Smooth muscle cell (in vitro differentiated cells): ENCODE results near the gene IL17RC. TPM values are rescaled to one million over a fixed set of nuclear protein-coding genes. Genes with fewer than 3 reads are reported as not detected.

Source experiments
- DNase-seq: peaks from one replicate; lab custom pipeline; 2025; ENCODE audit not compliant: unreplicated experiment; lab: John Stamatoyannopoulos, UW
- H2AFZ ChIP-seq: fragments of 200-600 bp; sonication (generic); 2 replicates; pipeline ENCODE4 v1.6.0; 2016; ENCODE audit warnings: antibody characterized with exemption, low read depth, mild to moderate bottlenecking
- H3F3A ChIP-seq: fragments of 200-600 bp; sonication (generic); 2 replicates; pipeline ENCODE4 v1.6.0; 2017; ENCODE audit warnings: antibody characterized with exemption, low read depth
- H3K27ac ChIP-seq: fragments of 200-600 bp; sonication (generic); 2 replicates; pipeline ENCODE4 v1.5.1; 2016; ENCODE audit warnings: low read depth, mild to moderate bottlenecking
- H3K27me3 ChIP-seq: fragments of 200-600 bp; sonication (generic); 2 replicates; pipeline ENCODE4 v1.6.1; 2016; ENCODE audit warnings: low read depth, mild to moderate bottlenecking
- H3K36me3 ChIP-seq: fragments of 200-600 bp; sonication (generic); 2 replicates; pipeline ENCODE4 v1.5.1; 2016; ENCODE audit warnings: low read depth
- H3K4me1 ChIP-seq: fragments of 200-600 bp; sonication (generic); 2 replicates; pipeline ENCODE4 v1.5.1; 2016; ENCODE audit warnings: low read depth
- H3K4me2 ChIP-seq: fragments of 200-600 bp; sonication (generic); 2 replicates; pipeline ENCODE4 v1.6.0; 2016; ENCODE audit warnings: mild to moderate bottlenecking
- H3K4me3 ChIP-seq: fragments of 200-600 bp; sonication (generic); 2 replicates; pipeline ENCODE4 v1.5.1; 2016; ENCODE audit warnings: mild to moderate bottlenecking
- H3K79me2 ChIP-seq: fragments of 200-600 bp; sonication (generic); 2 replicates; pipeline ENCODE4 v1.6.0; 2016; ENCODE audit warnings: low read depth, mild to moderate bottlenecking
- H3K9ac ChIP-seq: fragments of 200-600 bp; sonication (generic); 2 replicates; pipeline ENCODE4 v1.6.0; 2016; ENCODE audit warnings: low read depth
- H3K9me3 ChIP-seq: fragments of 200-600 bp; sonication (generic); replicated peaks from 2 replicates; pipeline ENCODE4 v1.5.1; 2016; ENCODE audit warnings: low read depth
- H4K20me1 ChIP-seq: fragments of 200-600 bp; sonication (generic); 2 replicates; pipeline ENCODE4 v1.6.0; 2016; ENCODE audit warnings: low read depth
- CTCF ChIP-seq: fragments of 200-600 bp; sonication (generic); IDR thresholded peaks from 2 replicates; pipeline ENCODE4 v1.5.1; 2017; ENCODE audit warnings: borderline replicate concordance, mild to moderate bottlenecking, antibody characterized with exemption; ENCODE audit not compliant: insufficient read depth, poor library complexity, severe bottlenecking
- WGBS: methylation state at CpG from one replicate; pipeline ENCODE4 v1.1.7; 2016; ENCODE audit warnings: low lambda C conversion rate; 5-methylcytosine and 5-hydroxymethylcytosine counted together
- polyA plus RNA-seq: library from polyadenylated mRNA; unstranded; fragments of >200 nt; fragmentation: Nextera tagmentation; extraction: Ambion mirVana; gene quantifications from 2 replicates; pipeline ENCODE4 v1.2.1, GENCODE V29; 2016
- total RNA-seq: library from RNA; depleted of rRNA; stranded (reverse); fragments of >200 nt; gene quantifications from 2 replicates; pipeline ENCODE4 v1.2.3, GENCODE V29; 2014

The IL17RC gene
- total and polyA plus RNA-seq, 2 experiments from 2014 or later = 36.7 to 37.3 TPM

- H3K4me3 ChIP-seq = no peak within 1 kb of the TSS
- H3K4me2 ChIP-seq = no peak within 1 kb of the TSS
- H3K36me3 ChIP-seq = no peaks in the 10 kb centered on the region
- no peaks in the 10 kb centered on the region for H3K79me2 ChIP-seq
- peaks cover 14% of the 10 kb centered on the region for H3F3A ChIP-seq
- WGBS = 89% methylated on average over 7 of the region's 7 CpGs
- no peak within 1 kb of the TSS for H2AFZ ChIP-seq
- H3K9me3 ChIP-seq = no peaks in the 10 kb centered on the region
- TF ChIP-seq CTCF = no peak
- H3K27me3 ChIP-seq = no peaks in the 10 kb centered on the region
- peaks cover 6% of the 10 kb centered on the region for H3K4me1 ChIP-seq
- DNase-seq = no peak
- no peak within 1 kb of the TSS for H3K9ac ChIP-seq
- H3K27ac ChIP-seq = no peak within 1 kb of the TSS
- H4K20me1 ChIP-seq = no peaks in the 10 kb centered on the region
These were observed 36.9 kb upstream of the IL17RC start, which contains the start of gene CIDEC for GRCh38 chr3:9879830-9880549. CIDEC (minus strand) TSS chr3:9880253; CDS start chr3:9878486, 1,767 bp downstream.

GRCh38 chr3:9881441-9881840 lies 35.5 kb upstream of the IL17RC start:
- Histone ChIP-seq H3F3A (peaks cover 20% of the 10 kb centered on the region), H4K20me1 (no peaks in the 10 kb centered on the region), H3K27ac (no peak overlapping the region), H3K4me3 (no peak overlapping the region), H3K4me1 (peaks cover 6% of the 10 kb centered on the region), H3K9me3 (no peaks in the 10 kb centered on the region), H3K4me2 (no peak overlapping the region), H3K79me2 (no peaks in the 10 kb centered on the region), H3K36me3 (no peaks in the 10 kb centered on the region), H3K27me3 (no peaks in the 10 kb centered on the region), H3K9ac (no peak overlapping the region), H2AFZ (no peak overlapping the region)
- WGBS = 93% methylated on average over 1 of the region's 1 CpG
- TF ChIP-seq CTCF = no peak
- no peak for DNase-seq

GRCh38 chr3:9883706-9884554 lies 33.0 kb upstream of the IL17RC start:
- no peaks in the 10 kb centered on the region for H3K79me2 ChIP-seq
- H3K4me1 ChIP-seq = peaks cover 6% of the 10 kb centered on the region
- DNase-seq = no peak
- no peak overlapping the region for H2AFZ ChIP-seq
- H3K27me3 ChIP-seq = no peaks in the 10 kb centered on the region
- no peaks in the 10 kb centered on the region for H4K20me1 ChIP-seq
- TF ChIP-seq CTCF = no peak
- WGBS = 22% methylated on average over 7 of the region's 7 CpGs
- H3K4me3 ChIP-seq = no peak overlapping the region
- H3K27ac ChIP-seq = peak overlapping the region; percentile 96
- H3K9me3 ChIP-seq = no peaks in the 10 kb centered on the region
- peak overlapping the region; percentile 74 for H3K4me2 ChIP-seq
- no peaks in the 10 kb centered on the region for H3K36me3 ChIP-seq
- H3F3A ChIP-seq = peaks cover 20% of the 10 kb centered on the region
- peak overlapping the region; percentile 51 for H3K9ac ChIP-seq
